ENCODE data around the gene SARS2.

GRCh38 chr19:38978326-38978689, 47.7 kb upstream of the SARS2 start:
- TF ChIP-seq CTCF (IDR thresholded peaks at IDR 0.05) (no peak), JAZF1 (CRISPR knock-in tag; IDR thresholded peaks at IDR 0.05) (no peak), AFF4 (CRISPR knock-in tag; IDR thresholded peaks at IDR 0.05; ENCODE audit: borderline replicate concordance) (no peak), JUN (CRISPR knock-in tag; IDR thresholded peaks at IDR 0.05) (no peak), ZNF219 (CRISPR knock-in tag; IDR thresholded peaks at IDR 0.05; ENCODE audit: borderline replicate concordance) (no peak), ZNF263 (CRISPR knock-in tag; IDR thresholded peaks at IDR 0.05; ENCODE audit: low read depth) (no peak), ETV6 (CRISPR knock-in tag; IDR thresholded peaks at IDR 0.05) (no peak), HMGA2 (CRISPR knock-in tag; IDR thresholded peaks at IDR 0.05) (no peak), CBFB (CRISPR knock-in tag; IDR thresholded peaks at IDR 0.05; ENCODE audit: low read depth) (no peak), ATF3 (CRISPR knock-in tag; conservative IDR thresholded peaks at IDR 0.05) (no peak), ATF6 (CRISPR knock-in tag; IDR thresholded peaks at IDR 0.05) (no peak), MLX (CRISPR knock-in tag; IDR thresholded peaks at IDR 0.05) (no peak)

All from WTC11 (cell line).